Measurements from ENCODE around the gene MCCC1. TPM values are rescaled to one million over a fixed set of nuclear protein-coding genes. Genes with fewer than 3 reads are reported as not detected.
"Not testable (repeated sequence)": the region's sequence is repeated elsewhere in the genome, so short reads cannot be mapped to it uniquely, and the experiment has no call there.

The MCCC1 gene
- total and polyA plus RNA-seq, 9 donors: 11.6 to 18.0 (median 13.6) TPM

GRCh38 chr3:183006396-183007002, 92.8 kb downstream of the MCCC1 start:
- H3K36me3 ChIP-seq (ENCODE audit: control insufficient read depth, insufficient read depth, low read length): no peaks in the 10 kb centered on the region
- H3K9me3 ChIP-seq (replicated peaks; ENCODE audit: control insufficient read depth, low read depth, low read length): no peaks in the 10 kb centered on the region
- H3K4me1 ChIP-seq (ENCODE audit: control insufficient read depth, insufficient read depth, low read length): no peaks in the 10 kb centered on the region
- no peak overlapping the region for H3K4me3 ChIP-seq (ENCODE audit: low read length)
- WGBS (ENCODE audit: insufficient coverage): 53% methylated on average over 4 of the region's 10 CpGs
- no peaks in the 10 kb centered on the region for H3K27me3 ChIP-seq (ENCODE audit: control insufficient read depth, insufficient read depth, low read length)
- no peak overlapping the region for H3K27ac ChIP-seq (ENCODE audit: low read length)
- no peak for DNase-seq

GRCh38 chr3:182999767-183000166, 99.5 kb downstream of the MCCC1 start:
- no peaks in the 10 kb centered on the region for H3K36me3 ChIP-seq (ENCODE audit: control insufficient read depth, insufficient read depth, low read length)
- DNase-seq: no peak
- no peaks in the 10 kb centered on the region for H3K27me3 ChIP-seq (ENCODE audit: control insufficient read depth, insufficient read depth, low read length)
- H3K9me3 ChIP-seq (replicated peaks; ENCODE audit: control insufficient read depth, low read depth, low read length): no peaks in the 10 kb centered on the region
- H3K27ac ChIP-seq (ENCODE audit: low read length): no peak overlapping the region
- no peak overlapping the region for H3K4me3 ChIP-seq (ENCODE audit: low read length)
- 75% methylated on average over 1 of the region's 1 CpG for WGBS (ENCODE audit: insufficient coverage)
- no peaks in the 10 kb centered on the region for H3K4me1 ChIP-seq (ENCODE audit: control insufficient read depth, insufficient read depth, low read length)

- not testable (repeated sequence) for DNase-seq; H3K4me3 ChIP-seq (ENCODE audit: low read length); H3K9me3 ChIP-seq (replicated peaks; ENCODE audit: control insufficient read depth, low read depth, low read length); H3K36me3 ChIP-seq (ENCODE audit: control insufficient read depth, insufficient read depth, low read length); H3K27me3 ChIP-seq (ENCODE audit: control insufficient read depth, insufficient read depth, low read length); H3K27ac ChIP-seq (ENCODE audit: low read length); H3K4me1 ChIP-seq (ENCODE audit: control insufficient read depth, insufficient read depth, low read length)
- no CpG with 5 or more reads among the region's 4 CpGs for WGBS (ENCODE audit: insufficient coverage)
These were observed 105.7 kb downstream of the MCCC1 start for GRCh38 chr3:182993486-182994201.

DNA sequence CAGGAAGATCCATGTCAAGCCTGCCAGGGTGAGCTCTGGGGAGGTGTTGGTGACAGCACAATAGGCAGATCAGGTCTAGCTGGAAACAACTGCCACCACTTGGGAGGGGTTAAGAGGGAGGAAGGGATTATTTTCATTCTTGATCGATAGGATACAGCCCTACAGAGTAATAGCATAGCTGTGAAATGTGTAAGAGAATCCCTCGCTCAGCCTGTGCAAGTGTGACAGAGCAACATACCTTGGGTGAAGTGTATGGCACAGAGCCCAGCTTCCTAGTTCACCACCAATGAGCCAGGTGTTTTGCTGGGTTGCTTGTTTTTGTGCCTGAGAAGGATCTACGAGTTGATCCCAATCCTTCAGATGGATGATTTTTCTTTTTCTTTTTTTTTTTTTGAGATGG, 109.7 kb downstream of the MCCC1 start:
- no peaks in the 10 kb centered on the region for H3K4me1 ChIP-seq (ENCODE audit: control insufficient read depth, insufficient read depth, low read length)
- H3K36me3 ChIP-seq (ENCODE audit: control insufficient read depth, insufficient read depth, low read length): no peaks in the 10 kb centered on the region
- H3K9me3 ChIP-seq (replicated peaks; ENCODE audit: control insufficient read depth, low read depth, low read length): no peaks in the 10 kb centered on the region
- 57% methylated on average over 1 of the region's 3 CpGs for WGBS (ENCODE audit: insufficient coverage)
- no peak overlapping the region for H3K27ac ChIP-seq (ENCODE audit: low read length)
- H3K27me3 ChIP-seq (ENCODE audit: control insufficient read depth, insufficient read depth, low read length): no peaks in the 10 kb centered on the region
- no peak overlapping the region for H3K4me3 ChIP-seq (ENCODE audit: low read length)
- no peak for DNase-seq

DNA sequence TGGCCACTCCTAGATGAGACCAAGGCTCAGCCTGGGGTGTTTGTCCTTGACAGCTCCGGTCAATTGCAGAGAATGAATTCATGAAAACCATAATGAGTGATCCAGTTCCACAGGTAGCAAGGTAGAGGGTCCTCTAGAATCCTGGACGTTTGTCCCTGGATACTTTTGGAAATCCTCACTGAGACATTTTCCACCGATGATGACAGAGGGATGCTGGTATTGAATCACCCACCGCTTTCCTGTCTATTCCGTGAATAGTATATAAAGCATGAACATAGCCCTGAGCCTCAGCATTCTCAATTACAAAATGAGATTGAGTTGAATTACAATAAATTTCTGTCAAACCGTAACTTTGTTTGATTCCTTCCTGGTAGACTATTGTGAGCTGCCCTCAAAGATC, 113.3 kb downstream of the MCCC1 start:
- Histone ChIP-seq H3K36me3 (ENCODE audit: control insufficient read depth, insufficient read depth, low read length) (no peaks in the 10 kb centered on the region), H3K27me3 (ENCODE audit: control insufficient read depth, insufficient read depth, low read length) (no peaks in the 10 kb centered on the region), H3K27ac (ENCODE audit: low read length) (no peak overlapping the region), H3K4me3 (ENCODE audit: low read length) (no peak overlapping the region), H3K9me3 (replicated peaks; ENCODE audit: control insufficient read depth, low read depth, low read length) (no peaks in the 10 kb centered on the region), H3K4me1 (ENCODE audit: control insufficient read depth, insufficient read depth, low read length) (peaks cover 1% of the 10 kb centered on the region)
- 83% methylated on average over 2 of the region's 6 CpGs for WGBS (ENCODE audit: insufficient coverage)
- DNase-seq: no peak

GRCh38 chr3:182983876-182984275, 115.4 kb downstream of the MCCC1 start:
- H3K27ac ChIP-seq (ENCODE audit: low read length): no peak overlapping the region
- H3K27me3 ChIP-seq (ENCODE audit: control insufficient read depth, insufficient read depth, low read length): no peaks in the 10 kb centered on the region

GRCh38 chr3:182981038-182981380, 118.3 kb downstream of the MCCC1 start:
- Histone ChIP-seq H3K4me3 (ENCODE audit: low read length) (peak overlapping the region; percentile 76), H3K4me1 (ENCODE audit: control insufficient read depth, insufficient read depth, low read length) (peaks cover 15% of the 10 kb centered on the region), H3K9me3 (replicated peaks; ENCODE audit: control insufficient read depth, low read depth, low read length) (no peaks in the 10 kb centered on the region), H3K27ac (ENCODE audit: low read length) (peak overlapping the region; percentile 67), H3K27me3 (ENCODE audit: control insufficient read depth, insufficient read depth, low read length) (no peaks in the 10 kb centered on the region), H3K36me3 (ENCODE audit: control insufficient read depth, insufficient read depth, low read length) (no peaks in the 10 kb centered on the region)
- 92% methylated on average over 7 of the region's 10 CpGs for WGBS (ENCODE audit: insufficient coverage)
- no peak for DNase-seq

More at GRCh38 chr3:182983876-182984275, 115.4 kb downstream of the MCCC1 start:
- no peaks in the 10 kb centered on the region for H3K9me3 ChIP-seq (replicated peaks; ENCODE audit: control insufficient read depth, low read depth, low read length)
- H3K4me1 ChIP-seq (ENCODE audit: control insufficient read depth, insufficient read depth, low read length): peaks cover 8% of the 10 kb centered on the region
- DNase-seq: no peak
- H3K36me3 ChIP-seq (ENCODE audit: control insufficient read depth, insufficient read depth, low read length): no peaks in the 10 kb centered on the region
- no peak overlapping the region for H3K4me3 ChIP-seq (ENCODE audit: low read length)

DNA sequence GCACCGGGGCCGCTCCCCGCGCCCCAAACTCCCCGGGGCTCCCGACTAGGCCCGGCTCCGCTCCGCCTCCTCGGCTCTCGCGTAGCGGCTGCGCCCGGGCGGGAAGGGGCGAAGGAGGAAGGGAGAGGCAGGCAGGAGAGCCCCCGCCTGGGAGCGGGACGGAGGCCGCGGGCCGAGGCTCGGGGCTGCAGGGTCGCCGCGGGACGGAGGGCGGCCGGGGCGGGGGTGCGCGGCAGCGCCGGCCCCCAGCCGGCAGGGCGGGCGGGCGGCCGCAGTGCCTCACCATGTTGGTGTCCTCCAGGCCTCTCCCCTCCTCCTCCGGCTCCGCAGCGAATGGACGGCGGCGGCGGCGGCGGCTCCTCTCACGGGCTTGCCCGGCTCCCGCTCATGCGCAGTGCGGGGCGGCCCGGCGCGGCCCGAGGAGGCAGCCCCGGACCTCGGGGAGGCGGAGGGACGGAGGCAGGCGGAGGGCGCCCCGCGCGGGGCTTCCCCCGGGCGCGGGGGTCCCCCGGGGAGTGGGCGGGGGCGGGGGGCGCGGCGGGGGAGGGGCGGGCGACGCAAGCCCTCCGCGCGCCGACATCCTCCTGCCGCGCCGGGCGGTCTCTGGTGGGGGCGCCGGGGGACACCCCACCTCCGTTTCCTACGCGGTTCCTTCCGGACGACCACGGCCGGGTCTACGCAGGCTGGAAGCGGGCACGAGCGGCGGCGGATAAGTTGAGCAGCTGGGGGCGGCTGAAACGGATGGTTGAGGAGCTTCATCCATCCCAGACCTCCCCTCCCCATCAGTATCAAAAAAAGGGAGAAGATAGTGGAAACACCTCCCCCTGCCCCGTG, 118.9 kb downstream of the MCCC1 start, which contains the start of gene DCUN1D1:
TSS of gene DCUN1D1 (minus strand) at position 335 of the 834 bp plus-strand sequence. CDS start at position 286, 49 bp downstream.
- Histone ChIP-seq H3K4me3 (ENCODE audit: low read length) (peak within 1 kb of the TSS; percentile 89), H3K27me3 (ENCODE audit: control insufficient read depth, insufficient read depth, low read length) (no peaks in the 10 kb centered on the region), H3K4me1 (ENCODE audit: control insufficient read depth, insufficient read depth, low read length) (peaks cover 15% of the 10 kb centered on the region), H3K36me3 (ENCODE audit: control insufficient read depth, insufficient read depth, low read length) (no peaks in the 10 kb centered on the region), H3K27ac (ENCODE audit: low read length) (peak within 1 kb of the TSS; percentile 75), H3K9me3 (replicated peaks; ENCODE audit: control insufficient read depth, low read depth, low read length) (no peaks in the 10 kb centered on the region)
- peak; percentile 96 for DNase-seq
- WGBS (ENCODE audit: insufficient coverage): under 1% methylated on average over 50 of the region's 106 CpGs

- Histone ChIP-seq H3K4me3 (ENCODE audit: low read length) (peak overlapping the region; percentile 89), H3K4me1 (ENCODE audit: control insufficient read depth, insufficient read depth, low read length) (peaks cover 15% of the 10 kb centered on the region), H3K27me3 (ENCODE audit: control insufficient read depth, insufficient read depth, low read length) (no peaks in the 10 kb centered on the region), H3K27ac (ENCODE audit: low read length) (peak overlapping the region; percentile 75), H3K9me3 (replicated peaks; ENCODE audit: control insufficient read depth, low read depth, low read length) (no peaks in the 10 kb centered on the region), H3K36me3 (ENCODE audit: control insufficient read depth, insufficient read depth, low read length) (no peaks in the 10 kb centered on the region)
- WGBS (ENCODE audit: insufficient coverage): 0% methylated on average over 7 of the region's 29 CpGs
- peak; percentile 41 for DNase-seq
These were observed 119.6 kb downstream of the MCCC1 start for GRCh38 chr3:182979674-182980191.

GRCh38 chr3:182979103-182979673, 120.1 kb downstream of the MCCC1 start:
- Histone ChIP-seq H3K27ac (ENCODE audit: low read length) (no peak overlapping the region), H3K4me1 (ENCODE audit: control insufficient read depth, insufficient read depth, low read length) (peaks cover 15% of the 10 kb centered on the region), H3K4me3 (ENCODE audit: low read length) (peak overlapping the region; percentile 89), H3K36me3 (ENCODE audit: control insufficient read depth, insufficient read depth, low read length) (no peaks in the 10 kb centered on the region), H3K27me3 (ENCODE audit: control insufficient read depth, insufficient read depth, low read length) (no peaks in the 10 kb centered on the region), H3K9me3 (replicated peaks; ENCODE audit: control insufficient read depth, low read depth, low read length) (no peaks in the 10 kb centered on the region)
- no peak for DNase-seq
- WGBS (ENCODE audit: insufficient coverage): 0% methylated on average over 3 of the region's 10 CpGs
